MM.1S (cell line): ENCODE results near the gene CC2D2A.

Source experiments
- DNase-seq: peaks from one replicate; pipeline ENCODE4 v3.0.0-alpha.2; 2015
- H2AFZ ChIP-seq: fragments of 300-600 bp; sonication (generic); 2 replicates; pipeline ENCODE4 v1.6.0; 2016; ENCODE audit warnings: antibody characterized with exemption, low read length
- H3F3A ChIP-seq: fragments of 300-600 bp; sonication (generic); 2 replicates; pipeline ENCODE4 v1.6.1; 2016; ENCODE audit warnings: mild to moderate bottlenecking, antibody characterized with exemption, low read length, moderate library complexity, mixed read lengths; ENCODE audit not compliant: insufficient read depth
- H3K27ac ChIP-seq: fragments of 300-600 bp; sonication (generic); 2 replicates; pipeline ENCODE4 v1.5.1; 2016; ENCODE audit warnings: mild to moderate bottlenecking, low read length
- H3K27me3 ChIP-seq: fragments of 300-600 bp; sonication (generic); replicated peaks from 2 replicates; pipeline ENCODE4 v1.6.0; 2016; ENCODE audit warnings: low read length; ENCODE audit not compliant: insufficient read depth
- H3K36me3 ChIP-seq: fragments of 300-600 bp; sonication (generic); replicated peaks from 2 replicates; pipeline ENCODE4 v1.6.1; 2016; ENCODE audit warnings: mild to moderate bottlenecking, low read length, mixed read lengths; ENCODE audit not compliant: insufficient read depth
- H3K4me1 ChIP-seq: fragments of 300-600 bp; sonication (generic); 2 replicates; pipeline ENCODE4 v1.6.1; 2016; ENCODE audit warnings: low read length, mixed read lengths
- H3K4me2 ChIP-seq: fragments of 300-600 bp; sonication (generic); 2 replicates; pipeline ENCODE4 v1.6.0; 2016; ENCODE audit warnings: low read depth, low read length
- H3K4me3 ChIP-seq: fragments of 300-600 bp; sonication (generic); 2 replicates; pipeline ENCODE4 v1.5.1; 2016; ENCODE audit warnings: low read length, mixed read lengths
- H3K79me2 ChIP-seq: fragments of 300-600 bp; sonication (generic); 2 replicates; pipeline ENCODE4 v1.6.1; 2016; ENCODE audit warnings: mixed run types, low read length, mixed read lengths
- H3K9ac ChIP-seq: fragments of 300-600 bp; sonication (generic); 2 replicates; pipeline ENCODE4 v1.6.1; 2016; ENCODE audit warnings: low read length, mixed read lengths
- H3K9me2 ChIP-seq: fragments of 300-600 bp; sonication (generic); replicated peaks from 2 replicates; pipeline ENCODE4 v1.6.1; 2016; ENCODE audit warnings: mild to moderate bottlenecking, low read length, mixed read lengths; ENCODE audit not compliant: insufficient read depth
- H3K9me3 ChIP-seq: fragments of 300-600 bp; sonication (generic); replicated peaks from 2 replicates; pipeline ENCODE4 v1.6.1; 2016; ENCODE audit warnings: mild to moderate bottlenecking, low read length, mixed read lengths; ENCODE audit not compliant: insufficient read depth
- H4K20me1 ChIP-seq: fragments of 300-600 bp; sonication (generic); 2 replicates; pipeline ENCODE4 v1.6.1; 2016; ENCODE audit warnings: mild to moderate bottlenecking, low read length, moderate library complexity, mixed read lengths; ENCODE audit not compliant: insufficient read depth
- EZH2 ChIP-seq: fragments of 300-600 bp; sonication (generic); optimal IDR thresholded peaks from 2 replicates; pipeline ENCODE3; 2017; ENCODE audit warnings: low read depth, mild to moderate bottlenecking, antibody characterized with exemption, low read length, mixed read lengths
- EZH2phosphoT487 ChIP-seq: fragments of 300-600 bp; sonication (generic); IDR thresholded peaks from 2 replicates; pipeline ENCODE4 v1.6.1; 2018; ENCODE audit warnings: antibody characterized with exemption, low read length
- TF ChIP-seq, protein P1 (sequence below): fragments of 300-600 bp; sonication (generic); IDR thresholded peaks from 2 replicates; pipeline ENCODE4 v1.5.1; 2016; ENCODE audit warnings: antibody characterized with exemption, low read length, mixed read lengths

CC2D2A gene

DNA sequence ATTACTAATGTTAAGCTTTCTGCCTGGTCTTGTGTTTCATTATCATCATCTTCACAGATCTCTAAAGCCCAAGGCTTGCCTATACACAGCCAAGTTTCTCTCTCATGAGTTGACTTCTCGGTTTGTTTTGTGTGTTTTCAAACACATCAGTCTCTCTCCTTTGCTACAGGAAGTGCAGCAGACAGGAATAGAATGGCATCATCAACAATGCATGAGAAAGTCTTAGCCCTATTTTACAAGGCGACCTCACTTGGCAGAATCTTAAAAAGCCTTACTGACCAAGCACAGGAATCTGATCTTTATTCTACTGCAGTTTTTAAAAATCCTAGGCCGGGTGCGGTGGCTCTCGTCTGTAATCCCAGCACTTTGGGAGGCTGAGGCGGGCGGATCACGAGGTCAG is 36.8 kb downstream of the CC2D2A start:
- no peaks in the 10 kb centered on the region for H3K79me2 ChIP-seq
- no peak overlapping the region for H3K4me2 ChIP-seq
- TF ChIP-seq EZH2phosphoT487 = no peak
- TF ChIP-seq, protein P1, sequence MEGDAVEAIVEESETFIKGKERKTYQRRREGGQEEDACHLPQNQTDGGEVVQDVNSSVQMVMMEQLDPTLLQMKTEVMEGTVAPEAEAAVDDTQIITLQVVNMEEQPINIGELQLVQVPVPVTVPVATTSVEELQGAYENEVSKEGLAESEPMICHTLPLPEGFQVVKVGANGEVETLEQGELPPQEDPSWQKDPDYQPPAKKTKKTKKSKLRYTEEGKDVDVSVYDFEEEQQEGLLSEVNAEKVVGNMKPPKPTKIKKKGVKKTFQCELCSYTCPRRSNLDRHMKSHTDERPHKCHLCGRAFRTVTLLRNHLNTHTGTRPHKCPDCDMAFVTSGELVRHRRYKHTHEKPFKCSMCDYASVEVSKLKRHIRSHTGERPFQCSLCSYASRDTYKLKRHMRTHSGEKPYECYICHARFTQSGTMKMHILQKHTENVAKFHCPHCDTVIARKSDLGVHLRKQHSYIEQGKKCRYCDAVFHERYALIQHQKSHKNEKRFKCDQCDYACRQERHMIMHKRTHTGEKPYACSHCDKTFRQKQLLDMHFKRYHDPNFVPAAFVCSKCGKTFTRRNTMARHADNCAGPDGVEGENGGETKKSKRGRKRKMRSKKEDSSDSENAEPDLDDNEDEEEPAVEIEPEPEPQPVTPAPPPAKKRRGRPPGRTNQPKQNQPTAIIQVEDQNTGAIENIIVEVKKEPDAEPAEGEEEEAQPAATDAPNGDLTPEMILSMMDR = no peak
- TF ChIP-seq EZH2 = no peak
- H3K27me3 ChIP-seq = no peaks in the 10 kb centered on the region
- H3K36me3 ChIP-seq = no peaks in the 10 kb centered on the region
- DNase-seq = no peak
- no peak overlapping the region for H3K27ac ChIP-seq
- H3F3A ChIP-seq = no peaks in the 10 kb centered on the region
- no peaks in the 10 kb centered on the region for H3K9me2 ChIP-seq
- H3K9me3 ChIP-seq = no peaks in the 10 kb centered on the region
- no peak overlapping the region for H3K9ac ChIP-seq
- no peak overlapping the region for H3K4me3 ChIP-seq
- no peak overlapping the region for H2AFZ ChIP-seq
- H3K4me1 ChIP-seq = no peaks in the 10 kb centered on the region
- no peaks in the 10 kb centered on the region for H4K20me1 ChIP-seq

- H2AFZ ChIP-seq = no peak overlapping the region
- TF ChIP-seq, protein P1 = no peak
- TF ChIP-seq EZH2phosphoT487 = no peak
- no peak for TF ChIP-seq EZH2
- no peaks in the 10 kb centered on the region for H3K9me2 ChIP-seq
- DNase-seq = no peak
- H3K4me2 ChIP-seq = no peak overlapping the region
- no peaks in the 10 kb centered on the region for H3K9me3 ChIP-seq
- no peak overlapping the region for H3K4me3 ChIP-seq
- no peaks in the 10 kb centered on the region for H3K36me3 ChIP-seq
- H4K20me1 ChIP-seq = no peaks in the 10 kb centered on the region
- no peaks in the 10 kb centered on the region for H3K4me1 ChIP-seq
- no peak overlapping the region for H3K27ac ChIP-seq
- H3K79me2 ChIP-seq = no peaks in the 10 kb centered on the region
- no peaks in the 10 kb centered on the region for H3K27me3 ChIP-seq
- H3F3A ChIP-seq = no peaks in the 10 kb centered on the region
- no peak overlapping the region for H3K9ac ChIP-seq
Observed at GRCh38 chr4:15507679-15508078, 38.0 kb downstream of the CC2D2A start.

DNA sequence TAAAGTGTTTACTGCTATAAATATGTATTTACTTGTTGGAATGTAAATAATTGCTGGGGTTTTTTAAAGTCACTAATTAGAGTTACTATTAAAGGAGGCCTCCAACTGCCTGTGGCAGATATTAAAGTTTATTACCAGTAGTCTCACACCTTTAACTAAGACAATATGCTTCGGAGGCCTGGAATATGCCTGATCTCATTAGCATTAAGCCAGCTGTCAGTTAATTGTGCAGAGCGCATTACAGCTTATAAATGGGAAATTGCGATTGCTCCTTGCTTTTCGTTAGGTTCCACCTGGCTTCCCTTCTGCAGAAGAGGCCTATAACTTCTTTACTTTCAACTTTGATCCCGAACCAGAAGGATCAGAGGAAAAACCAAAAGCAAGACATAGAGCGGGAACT is 41.3 kb downstream of the CC2D2A start:
- Histone ChIP-seq H3K4me1 (no peaks in the 10 kb centered on the region), H3K4me3 (no peak overlapping the region)
- TF ChIP-seq EZH2 (no peak), EZH2phosphoT487 (no peak)
- TF ChIP-seq, protein P1 = no peak

More for the DNA sequence above, 41.3 kb downstream of the CC2D2A start:
- no peak for DNase-seq
- Histone ChIP-seq H3K9me2 (no peaks in the 10 kb centered on the region), H2AFZ (no peak overlapping the region), H3K27ac (no peak overlapping the region), H3K9ac (no peak overlapping the region), H3K9me3 (no peaks in the 10 kb centered on the region), H3K79me2 (no peaks in the 10 kb centered on the region), H3F3A (no peaks in the 10 kb centered on the region), H3K27me3 (no peaks in the 10 kb centered on the region), H3K4me2 (no peak overlapping the region), H4K20me1 (no peaks in the 10 kb centered on the region), H3K36me3 (no peaks in the 10 kb centered on the region)
